DOHH2 (cell line): Measurements from ENCODE around the gene TECRL.

ENCODE experiments used
- H3F3A ChIP-seq: fragments of 200-600 bp; sonication (generic), shearing (Covaris generic); 2 replicates; pipeline ENCODE4 v1.6.0; 2016; ENCODE audit warnings: antibody characterized with exemption, mild to moderate bottlenecking; ENCODE audit not compliant: control insufficient read depth, insufficient read depth
- H3K27ac ChIP-seq: fragments of 200-600 bp; sonication (generic); 2 replicates; pipeline ENCODE4 v1.5.1; 2014; ENCODE audit warnings: low read depth, mild to moderate bottlenecking, low read length, moderate library complexity
- H3K27me3 ChIP-seq: fragments of 200-600 bp; sonication (generic); 2 replicates; pipeline ENCODE4 v1.6.1; 2014; ENCODE audit warnings: mild to moderate bottlenecking, low read length, mixed read lengths; ENCODE audit not compliant: control insufficient read depth
- H3K36me3 ChIP-seq: fragments of 200-600 bp; sonication (generic); 2 replicates; pipeline ENCODE4 v1.6.1; 2014; ENCODE audit warnings: mild to moderate bottlenecking, low read length, moderate library complexity, mixed read lengths; ENCODE audit not compliant: control insufficient read depth
- H3K4me1 ChIP-seq: fragments of 200-600 bp; sonication (generic); 2 replicates; pipeline ENCODE4 v1.6.1; 2014; ENCODE audit warnings: mild to moderate bottlenecking, low read length, mixed read lengths; ENCODE audit not compliant: control insufficient read depth
- H3K4me2 ChIP-seq: fragments of 200-600 bp; sonication (generic); 2 replicates; pipeline ENCODE4 v1.6.0; 2014; ENCODE audit warnings: mild to moderate bottlenecking, low read length, moderate library complexity
- H3K4me3 ChIP-seq: fragments of 200-600 bp; sonication (generic); 2 replicates; pipeline ENCODE4 v1.5.1; 2014; ENCODE audit warnings: mild to moderate bottlenecking, low read length, mixed read lengths
- H3K79me2 ChIP-seq: fragments of 200-600 bp; sonication (generic); 2 replicates; pipeline ENCODE4 v1.6.1; 2014; ENCODE audit warnings: mild to moderate bottlenecking, low read length, mixed read lengths; ENCODE audit not compliant: control insufficient read depth
- H3K9me2 ChIP-seq: fragments of 200-600 bp; sonication (generic); replicated peaks from 2 replicates; pipeline ENCODE4 v1.6.1; 2014; ENCODE audit warnings: mild to moderate bottlenecking, low read length, mixed read lengths; ENCODE audit not compliant: control insufficient read depth
- H3K9me3 ChIP-seq: fragments of 200-600 bp; sonication (generic); 2 replicates; pipeline ENCODE4 v1.6.1; 2014; ENCODE audit warnings: antibody characterized with exemption, low read length, mixed read lengths; ENCODE audit not compliant: control insufficient read depth, insufficient read depth
- H4K20me1 ChIP-seq: fragments of 200-600 bp; sonication (generic); 2 replicates; pipeline ENCODE4 v1.6.0; 2014; ENCODE audit warnings: low read depth, mild to moderate bottlenecking, antibody characterized with exemption, low read length, moderate library complexity; ENCODE audit not compliant: control insufficient read depth, insufficient read depth
- CTCF ChIP-seq: fragments of 200-600 bp; sonication (generic); IDR thresholded peaks from one replicate; pipeline ENCODE4 v1.5.1; 2014; ENCODE audit warnings: antibody characterized with exemption, mild to moderate bottlenecking, low read depth, low read length; ENCODE audit not compliant: poor library complexity, severe bottlenecking
- EZH2phosphoT487 ChIP-seq: fragments of 200-600 bp; sonication (generic); IDR thresholded peaks from 2 replicates; pipeline ENCODE4 v1.6.1; 2017; ENCODE audit warnings: borderline replicate concordance, mild to moderate bottlenecking, antibody characterized with exemption, low read length, moderate library complexity, mixed read lengths

The TECRL gene

GRCh38 chr4:64353904-64354303, 55.3 kb downstream of the TECRL start:
- Histone ChIP-seq H3K36me3 (no peaks in the 10 kb centered on the region), H3K9me2 (no peaks in the 10 kb centered on the region), H3K27ac (no peak overlapping the region), H3K4me3 (no peak overlapping the region), H3F3A (no peaks in the 10 kb centered on the region), H3K9me3 (no peaks in the 10 kb centered on the region), H3K79me2 (no peaks in the 10 kb centered on the region), H3K4me1 (no peaks in the 10 kb centered on the region), H3K27me3 (no peaks in the 10 kb centered on the region), H4K20me1 (no peaks in the 10 kb centered on the region), H3K4me2 (no peak overlapping the region)
- TF ChIP-seq CTCF (no peak), EZH2phosphoT487 (no peak)

GRCh38 chr4:64341711-64342110, 67.5 kb downstream of the TECRL start:
- Histone ChIP-seq H3F3A (no peaks in the 10 kb centered on the region), H3K27me3 (no peaks in the 10 kb centered on the region), H3K4me2 (no peak overlapping the region), H3K36me3 (no peaks in the 10 kb centered on the region), H4K20me1 (no peaks in the 10 kb centered on the region), H3K4me1 (no peaks in the 10 kb centered on the region), H3K9me3 (no peaks in the 10 kb centered on the region; the same call in 1 of the 2 replicates), H3K9me2 (no peaks in the 10 kb centered on the region), H3K4me3 (no peak overlapping the region), H3K27ac (no peak overlapping the region), H3K79me2 (no peaks in the 10 kb centered on the region)
- TF ChIP-seq EZH2phosphoT487 (no peak), CTCF (no peak)

GRCh38 chr4:64340218-64341110, 68.8 kb downstream of the TECRL start:
- Histone ChIP-seq H3K27ac (no peak overlapping the region), H3K36me3 (no peaks in the 10 kb centered on the region), H3K79me2 (no peaks in the 10 kb centered on the region), H3F3A (no peaks in the 10 kb centered on the region), H3K4me1 (no peaks in the 10 kb centered on the region), H3K27me3 (no peaks in the 10 kb centered on the region), H3K9me2 (no peaks in the 10 kb centered on the region), H3K4me3 (no peak overlapping the region), H3K9me3 (no peaks in the 10 kb centered on the region; the same call in 1 of the 2 replicates), H3K4me2 (no peak overlapping the region), H4K20me1 (no peaks in the 10 kb centered on the region)
- TF ChIP-seq EZH2phosphoT487 (no peak), CTCF (no peak)
